Neural cell (in vitro differentiated cells): ENCODE data around the gene TPM2. TPM values are rescaled to one million over a fixed set of nuclear protein-coding genes. Genes with fewer than 3 reads are reported as not detected.

Experiments used
- H2AFZ ChIP-seq: fragments of 200-600, 300-800 bp; sonication (generic), shearing (Covaris generic); 2 replicates; pipeline ENCODE4 v1.6.0; 2014; ENCODE audit warnings: low read depth, mild to moderate bottlenecking, antibody characterized with exemption, low read length, moderate library complexity
- H3F3A ChIP-seq: fragments of 200-600 bp; shearing (Covaris generic); 2 replicates; pipeline ENCODE4 v1.6.1; 2016; ENCODE audit warnings: mild to moderate bottlenecking, moderate library complexity, mixed read lengths, antibody characterized with exemption, low read length; ENCODE audit not compliant: insufficient read depth, poor library complexity, severe bottlenecking
- H3K27ac ChIP-seq: fragments of 200-600, 300-800 bp; sonication (generic), shearing (Covaris generic); 2 replicates; pipeline ENCODE4 v1.5.1; 2014; ENCODE audit warnings: mild to moderate bottlenecking, low read length, moderate library complexity
- H3K27me3 ChIP-seq: fragments of 300-800, 200-600 bp; sonication (generic), shearing (Covaris generic); 2 replicates; pipeline ENCODE4 v1.6.0; 2014; ENCODE audit warnings: mild to moderate bottlenecking, low read depth, low read length, moderate library complexity; ENCODE audit not compliant: insufficient read depth
- H3K36me3 ChIP-seq: fragments of 300-800, 200-600 bp; sonication (generic), shearing (Covaris generic); 2 replicates; pipeline ENCODE4 v1.5.1; 2014; ENCODE audit warnings: mild to moderate bottlenecking, antibody characterized with exemption, low read length, moderate library complexity; ENCODE audit not compliant: insufficient read depth
- H3K4me2 ChIP-seq: fragments of 300-800, 200-600 bp; sonication (generic), shearing (Covaris generic); 2 replicates; pipeline ENCODE4 v1.6.0; 2014; ENCODE audit warnings: mild to moderate bottlenecking, low read length
- H3K4me3 ChIP-seq: fragments of 300-800, 200-600 bp; sonication (generic), shearing (Covaris generic); 2 replicates; pipeline ENCODE4 v1.5.1; 2014; ENCODE audit warnings: mild to moderate bottlenecking, low read length, moderate library complexity
- H3K79me2 ChIP-seq: fragments of 200-600 bp; shearing (Covaris generic); replicated peaks from 2 replicates; pipeline ENCODE4 v1.6.0; 2014; ENCODE audit warnings: mild to moderate bottlenecking, low read length, moderate library complexity; ENCODE audit not compliant: insufficient read depth
- H3K9ac ChIP-seq: fragments of 300-800, 200-600 bp; sonication (generic), shearing (Covaris generic); 2 replicates; pipeline ENCODE4 v1.6.1; 2016; ENCODE audit warnings: mild to moderate bottlenecking, low read length, mixed read lengths
- H3K9me2 ChIP-seq: fragments of 200-600 bp; shearing (Covaris generic); 2 replicates; pipeline ENCODE4 v1.6.1; 2016; ENCODE audit warnings: mild to moderate bottlenecking, low read length, mixed read lengths; ENCODE audit not compliant: insufficient read depth
- H3K9me3 ChIP-seq: fragments of 200-600, 300-800 bp; sonication (generic), shearing (Covaris generic); 2 replicates; pipeline ENCODE4 v1.6.1; 2016; ENCODE audit warnings: mild to moderate bottlenecking, mixed run types, low read length, moderate library complexity, mixed read lengths
- H4K20me1 ChIP-seq: fragments of 200-600 bp; shearing (Covaris generic); 2 replicates; pipeline ENCODE4 v1.6.1; 2016; ENCODE audit warnings: mild to moderate bottlenecking, mixed run types; ENCODE audit not compliant: insufficient read depth
- CTCF ChIP-seq: fragments of 450-650 bp; IDR thresholded peaks from 2 replicates; pipeline ENCODE4 v1.5.1; 2014; ENCODE audit warnings: antibody characterized with exemption, mild to moderate bottlenecking, moderate library complexity; ENCODE audit not compliant: poor library complexity, severe bottlenecking
- EZH2 ChIP-seq: fragments of 200-600, 300-800 bp; shearing (Covaris generic), sonication (generic); IDR thresholded peaks from 2 replicates; pipeline ENCODE4 v1.6.1; 2014; ENCODE audit warnings: antibody characterized with exemption, low read length, borderline replicate concordance, mild to moderate bottlenecking; ENCODE audit not compliant: insufficient read depth, poor library complexity, severe bottlenecking
- MXI1 ChIP-seq: fragments of 450-650 bp; conservative IDR thresholded peaks from 2 replicates; pipeline ENCODE4 v1.6.1; 2014; ENCODE audit warnings: antibody characterized with exemption, mild to moderate bottlenecking; ENCODE audit not compliant: poor library complexity, severe bottlenecking
- RAD21 ChIP-seq: fragments of 450-650 bp; conservative IDR thresholded peaks from 2 replicates; pipeline ENCODE4 v1.6.1; 2014; ENCODE audit warnings: antibody characterized with exemption, mild to moderate bottlenecking, moderate library complexity
- REST ChIP-seq: IDR thresholded peaks from 2 replicates; pipeline ENCODE4 v1.6.1; 2012; ENCODE audit warnings: borderline replicate concordance
- SMC3 ChIP-seq: fragments of 450-650 bp; conservative IDR thresholded peaks from 2 replicates; pipeline ENCODE4 v1.6.1; 2014; ENCODE audit warnings: antibody characterized with exemption, mild to moderate bottlenecking, moderate library complexity; ENCODE audit not compliant: poor library complexity
- TAF1 ChIP-seq: IDR thresholded peaks from 2 replicates; pipeline ENCODE4 v1.6.1; 2012; ENCODE audit warnings: low read depth
- polyA plus RNA-seq: library from polyadenylated mRNA; depleted of rRNA; stranded (reverse); fragments of >200 nt; gene quantifications from 2 replicates; pipeline ENCODE4 v1.2.3, GENCODE V29; 2014

TPM2 gene
- polyA plus RNA-seq, 1 donor from 2014 or later, result not detected

DNA sequence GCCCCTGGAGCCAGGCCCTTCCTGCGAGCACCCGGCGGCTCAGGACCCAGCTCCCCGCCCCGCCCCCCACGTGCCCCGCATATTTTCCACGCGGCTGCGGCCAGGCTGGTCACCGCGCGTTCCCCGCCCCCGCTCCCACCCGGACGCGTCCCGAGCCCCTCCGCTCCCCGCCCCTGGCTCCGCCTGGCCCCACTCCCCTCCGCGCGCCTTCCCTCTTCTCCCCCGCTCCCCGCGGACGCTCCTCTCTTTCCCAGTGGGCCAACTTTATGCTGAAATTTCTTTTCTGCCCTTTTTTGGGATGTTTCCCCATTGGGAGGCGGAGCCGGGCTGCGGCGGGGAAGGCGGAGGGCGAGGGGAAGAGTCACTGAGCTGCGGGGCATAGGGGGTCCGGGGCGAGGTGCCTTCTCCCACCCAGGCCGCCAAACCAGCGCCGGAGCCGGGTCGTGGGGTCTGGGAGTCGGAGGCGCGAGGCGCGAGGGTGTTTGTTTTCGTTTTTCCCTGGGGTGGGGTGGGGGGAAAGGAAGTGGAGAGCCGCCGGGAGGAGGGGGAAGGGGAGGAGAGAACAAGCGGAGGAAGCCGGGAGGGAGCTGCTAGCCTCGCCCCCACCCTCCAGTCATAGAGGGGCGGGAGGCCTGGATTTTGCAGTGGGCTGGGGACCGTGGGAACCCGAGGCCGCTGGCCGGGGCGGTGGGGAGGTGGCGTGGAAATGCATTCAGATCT lies 1.0 kb upstream of the TPM2 start:
- Histone ChIP-seq H3K9ac (peak overlapping the region; percentile 26), H3K79me2 (no peaks in the 10 kb centered on the region), H3K36me3 (no peaks in the 10 kb centered on the region), H3K4me2 (peak overlapping the region; percentile 19), H2AFZ (no peak overlapping the region), H3K27ac (no peak overlapping the region), H3K9me3 (no peaks in the 10 kb centered on the region), H3K27me3 (peaks cover 27% of the 10 kb centered on the region), H4K20me1 (no peaks in the 10 kb centered on the region), H3K4me3 (peak overlapping the region; percentile 61), H3F3A (no peaks in the 10 kb centered on the region), H3K9me2 (no peaks in the 10 kb centered on the region)
- TF ChIP-seq EZH2, result peak; percentile 61
- TF ChIP-seq SMC3, result no peak

- Histone ChIP-seq H3K27me3 (peaks cover 27% of the 10 kb centered on the region), H3K36me3 (no peaks in the 10 kb centered on the region), H3K4me3 (peak overlapping the region; percentile 61), H3K79me2 (no peaks in the 10 kb centered on the region), H3K9me2 (no peaks in the 10 kb centered on the region), H3K4me2 (peak overlapping the region; percentile 19), H2AFZ (no peak overlapping the region), H4K20me1 (no peaks in the 10 kb centered on the region), H3K27ac (no peak overlapping the region), H3K9ac (peak overlapping the region; percentile 26), H3F3A (no peaks in the 10 kb centered on the region), H3K9me3 (no peaks in the 10 kb centered on the region)
- TF ChIP-seq CTCF (no peak), SMC3 (no peak), REST (no peak), MXI1 (no peak), RAD21 (no peak), TAF1 (no peak), EZH2 (no peak)
Observed at GRCh38 chr9:35690294-35690613, 529 bp upstream of the TPM2 start.
